Panc1 (cell line): ENCODE data around the gene KCTD19. TPM values are rescaled to one million over a fixed set of nuclear protein-coding genes. Genes with fewer than 3 reads are reported as not detected.

Experiments used
- ATAC-seq: fragments of 200-7000 bp; cut with Tn5 transposase; 2 replicates; pipeline ENCODE4 v1.9.1; 2020; ENCODE audit warnings: mild to moderate bottlenecking, moderate library complexity
- BruUV-seq: library from RNA; stranded (reverse); fragments of 400-500 nt; replicated peaks from 2 replicates; lab custom pipeline; 2021; lab: Mats Ljungman, UMichigan
- CTCF ChIA-PET: fragments of 300-600 bp; sonication (Branson Sonifier 250); formaldehyde crosslinking; loops from one replicate; lab custom pipeline; 2022; ENCODE audit warnings: antibody characterized with exemption; lab: Charles Lee
- POLR2A ChIA-PET: fragments of 300-600 bp; sonication (Branson Sonifier 250); formaldehyde crosslinking; loops from one replicate; lab custom pipeline; 2022; ENCODE audit warnings: antibody characterized with exemption; lab: Charles Lee
- DNase-seq: peaks from one replicate; pipeline ENCODE4 v3.0.0-alpha.2; 2010; ENCODE audit warnings: low read depth, low spot score
- H3K27ac ChIP-seq: 2 replicates; pipeline ENCODE4 v1.5.1; 2011; ENCODE audit warnings: mild to moderate bottlenecking, low read length, inconsistent platforms
- H3K27me3 ChIP-seq: fragments of 200-500 bp; sonication (Bioruptor generic); 2 replicates; pipeline ENCODE4 v1.6.0; 2014; ENCODE audit warnings: low read length, inconsistent platforms; ENCODE audit not compliant: control insufficient read depth, insufficient read depth
- H3K36me3 ChIP-seq: fragments of 200-500 bp; sonication (Bioruptor generic); 2 replicates; pipeline ENCODE4 v1.5.1; 2014; ENCODE audit warnings: inconsistent platforms, mild to moderate bottlenecking, low read length, moderate library complexity; ENCODE audit not compliant: control insufficient read depth, insufficient read depth
- H3K4me1 ChIP-seq: 2 replicates; pipeline ENCODE4 v1.5.1; 2011; ENCODE audit warnings: inconsistent platforms, mild to moderate bottlenecking, low read length, moderate library complexity; ENCODE audit not compliant: control insufficient read depth, insufficient read depth
- H3K4me3 ChIP-seq, 2 experiments: 2 replicates each; pipeline ENCODE4 v1.5.1; 2011 to 2012; ENCODE audit warnings: low read depth in 2 of 2, low read length in 2 of 2, mild to moderate bottlenecking in 2 of 2, inconsistent platforms in 1 of 2, moderate library complexity in 1 of 2
- H3K9me3 ChIP-seq: fragments of 200-500 bp; sonication (Bioruptor generic); 2 replicates; pipeline ENCODE4 v1.5.1; 2014; ENCODE audit warnings: low read depth, mild to moderate bottlenecking, inconsistent platforms, low read length, moderate library complexity; ENCODE audit not compliant: control insufficient read depth, insufficient read depth
- CTCF ChIP-seq: fragments of 450-650 bp; IDR thresholded peaks from 2 replicates; pipeline ENCODE4 v1.5.1; 2017; ENCODE audit warnings: mild to moderate bottlenecking
- POLR2AphosphoS5 ChIP-seq: IDR thresholded peaks from 2 replicates; pipeline ENCODE4 v1.6.1; 2012; ENCODE audit warnings: mild to moderate bottlenecking, low read depth, low read length, moderate library complexity
- REST ChIP-seq, 2 experiments: IDR thresholded peaks; 2 replicates each; pipeline ENCODE4 v1.6.1; 2011 to 2012; ENCODE audit warnings: low read depth in 2 of 2, control low read depth in 1 of 2, low read length in 1 of 2, mild to moderate bottlenecking in 1 of 2, moderate library complexity in 1 of 2; ENCODE audit not compliant: insufficient read depth in 1 of 2
- SIN3A ChIP-seq: IDR thresholded peaks from 2 replicates; pipeline ENCODE4 v1.6.1; 2012; ENCODE audit warnings: low read depth, mild to moderate bottlenecking, low read length, moderate library complexity, borderline replicate concordance; ENCODE audit not compliant: insufficient read depth
- TCF7L2 ChIP-seq: IDR thresholded peaks from 2 replicates; pipeline ENCODE4 v1.6.1; 2011; ENCODE audit warnings: mild to moderate bottlenecking, low read depth, low read length, inconsistent platforms
- in situ Hi-C: cut with HindIII; loops from 2 replicates; pipeline ENCODE4 v1.10.0; 2016; ENCODE audit warnings: low sequenced_read_pairs, low pct_unique_long_range_greater_than_20kb
- intact Hi-C: fragments of 100-400 bp; cut with micrococcal nuclease; formaldehyde crosslinking; loops from one replicate; pipeline ENCODE4 v1.10.0; 2022; ENCODE audit not compliant: unreplicated experiment
- total RNA-seq: library from RNA; stranded (reverse); gene quantifications from one replicate; pipeline ENCODE4 v1.2.1, GENCODE V29; 2021; ENCODE audit not compliant: unreplicated experiment

KCTD19 gene
- total RNA-seq, 1 experiment from 2014 or later: 0.62 TPM

- no peaks in the 10 kb centered on the region for H3K9me3 ChIP-seq
- no peaks in the 10 kb centered on the region for H3K27me3 ChIP-seq
- ChIA-PET CTCF (no interaction called here), POLR2A (no interaction called here)
- H3K4me1 ChIP-seq: no peaks in the 10 kb centered on the region
- no peak for ATAC-seq
- H3K4me3 ChIP-seq: no peak overlapping the region
- in situ Hi-C loops: no loop called here
- TF ChIP-seq TCF7L2 (no peak), CTCF (no peak), POLR2AphosphoS5 (no peak), SIN3A (no peak), REST (IDR thresholded peaks at IDR 0.05; ENCODE audit: insufficient read depth in 1 of 2, low read depth in 2 of 2, low read length in 1 of 2) (no peak)
- intact Hi-C loops: no loop called here
- no peak overlapping the region for H3K27ac ChIP-seq
- no peaks in the 10 kb centered on the region for H3K36me3 ChIP-seq
- DNase-seq: no peak
- no TSS peak for BruUV-seq
Measured at GRCh38 chr16:67341250-67341649, 14.7 kb upstream of the KCTD19 start.

- Histone ChIP-seq H3K4me1 (no peaks in the 10 kb centered on the region), H3K4me3 (no peak overlapping the region), H3K9me3 (no peaks in the 10 kb centered on the region), H3K36me3 (no peaks in the 10 kb centered on the region), H3K27ac (no peak overlapping the region), H3K27me3 (no peaks in the 10 kb centered on the region)
- no peak for DNase-seq
- BruUV-seq: no TSS peak
- ChIA-PET POLR2A (interaction anchor here (0.7 kb wide), 1 partner anchor 86 kb away, joined by 3 read pairs; no protein-coding TSS in a partner anchor), CTCF (interaction anchor here (0.8 kb wide), 1 partner anchor 55 kb away, joined by 3 read pairs; no protein-coding TSS in a partner anchor)
- in situ Hi-C loops: no loop called here
- ATAC-seq: peak; percentile 65
- intact Hi-C loops: no loop called here
- TF ChIP-seq TCF7L2 (no peak), SIN3A (no peak), POLR2AphosphoS5 (no peak), REST (IDR thresholded peaks at IDR 0.05; ENCODE audit: insufficient read depth in 1 of 2, low read depth in 2 of 2, low read length in 1 of 2) (no peak), CTCF (no peak)
Measured at GRCh38 chr16:67339453-67339852, 12.9 kb upstream of the KCTD19 start.
